Suprapubic skin (tissue), 4 donors: ENCODE data around the gene LRRC4C. TPM values are rescaled to one million over a fixed set of nuclear protein-coding genes. Genes with fewer than 3 reads are reported as not detected.

Experiments
- DNase-seq, 2 donors: peaks; one replicate each; pipeline ENCODE4 v3.0.0-alpha.2; 2019; ENCODE audit warnings: low spot score in 2 of 2
- H3K27ac ChIP-seq: fragments of 200-600 bp; sonication (generic); one replicate; pipeline ENCODE4 v1.5.1; 2019
- H3K27me3 ChIP-seq: fragments of 200-600 bp; sonication (generic); one replicate; pipeline ENCODE4 v1.5.1; 2019
- H3K36me3 ChIP-seq: fragments of 200-600 bp; sonication (generic); one replicate; pipeline ENCODE4 v1.5.1; 2019
- H3K4me1 ChIP-seq: fragments of 200-600 bp; sonication (generic); one replicate; pipeline ENCODE4 v1.5.1; 2019
- H3K4me3 ChIP-seq: fragments of 200-600 bp; sonication (generic); one replicate; pipeline ENCODE4 v1.5.1; 2019; ENCODE audit warnings: mild to moderate bottlenecking
- H3K9me3 ChIP-seq: fragments of 200-600 bp; sonication (generic); one replicate; pipeline ENCODE4 v1.5.1; 2019
- EP300 ChIP-seq: sonication (generic); formaldehyde crosslinking; IDR thresholded peaks from one replicate; pipeline ENCODE4 v1.6.1; 2017; ENCODE audit warnings: antibody characterized with exemption
- POLR2A ChIP-seq, 2 donors: fragments of 450-650 bp; IDR thresholded peaks; one replicate each; pipeline ENCODE4 v1.6.1; 2017; ENCODE audit warnings: antibody characterized with exemption in 2 of 2, mild to moderate bottlenecking in 2 of 2, moderate library complexity in 2 of 2
- POLR2AphosphoS5 ChIP-seq, 3 donors: sonication (generic); formaldehyde crosslinking; IDR thresholded peaks; one replicate each; pipeline ENCODE4 v1.6.1; 2017; ENCODE audit warnings: antibody characterized with exemption in 3 of 3
- WGBS: methylation state at CpG from one replicate; pipeline ENCODE4 v1.1.5; 2018; 5-methylcytosine and 5-hydroxymethylcytosine counted together
- total RNA-seq, 4 donors: library from RNA; depleted of rRNA; stranded (reverse); fragments of >200 nt; gene quantifications; one replicate each; pipeline ENCODE4 v1.1.0, GENCODE V29; 2016
- TF ChIP-seq, protein P1 (sequence below), 2 donors: fragments of 200-600 bp in 1 of 2; fragments of 450-650 bp in 1 of 2; sonication (generic) in 1 of 2; IDR thresholded peaks; one replicate each; pipeline ENCODE4 v1.5.1; 2016 to 2019; ENCODE audit warnings: antibody characterized with exemption in 2 of 2, mild to moderate bottlenecking in 1 of 2, moderate library complexity in 1 of 2

The LRRC4C gene
- total RNA-seq, 4 donors from 2014 or later, result 0.19 to 1.1 (median 0.60) TPM; not detected in 1

DNA sequence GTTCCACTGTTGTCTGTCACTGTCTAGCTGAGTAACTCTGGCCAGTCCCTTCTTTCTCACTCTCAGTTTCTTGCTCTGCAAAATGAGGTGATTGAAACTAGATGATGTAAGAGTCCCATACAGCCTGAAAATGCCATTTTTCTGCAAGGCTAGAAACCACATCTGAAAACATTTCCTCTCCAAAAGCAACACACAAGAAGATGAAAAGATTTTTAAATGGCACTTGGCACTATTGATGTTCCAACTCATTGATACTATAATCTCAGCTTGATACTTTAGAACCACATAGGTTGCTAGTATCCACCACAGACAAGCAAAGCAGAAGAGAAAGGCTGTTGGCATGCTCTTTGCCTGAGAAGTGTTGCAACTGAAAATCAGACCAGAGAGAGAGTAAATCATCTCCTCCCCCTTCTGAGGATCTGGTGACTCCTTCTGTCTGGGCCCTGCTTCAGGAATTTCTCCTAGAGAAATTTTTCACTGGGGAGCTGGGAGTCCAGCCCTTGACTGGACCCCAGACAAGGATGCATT is 1217.9 kb downstream of the LRRC4C start:
- no peak for TF ChIP-seq POLR2AphosphoS5 (IDR thresholded peaks at IDR 0.05)
- TF ChIP-seq, protein P1, sequence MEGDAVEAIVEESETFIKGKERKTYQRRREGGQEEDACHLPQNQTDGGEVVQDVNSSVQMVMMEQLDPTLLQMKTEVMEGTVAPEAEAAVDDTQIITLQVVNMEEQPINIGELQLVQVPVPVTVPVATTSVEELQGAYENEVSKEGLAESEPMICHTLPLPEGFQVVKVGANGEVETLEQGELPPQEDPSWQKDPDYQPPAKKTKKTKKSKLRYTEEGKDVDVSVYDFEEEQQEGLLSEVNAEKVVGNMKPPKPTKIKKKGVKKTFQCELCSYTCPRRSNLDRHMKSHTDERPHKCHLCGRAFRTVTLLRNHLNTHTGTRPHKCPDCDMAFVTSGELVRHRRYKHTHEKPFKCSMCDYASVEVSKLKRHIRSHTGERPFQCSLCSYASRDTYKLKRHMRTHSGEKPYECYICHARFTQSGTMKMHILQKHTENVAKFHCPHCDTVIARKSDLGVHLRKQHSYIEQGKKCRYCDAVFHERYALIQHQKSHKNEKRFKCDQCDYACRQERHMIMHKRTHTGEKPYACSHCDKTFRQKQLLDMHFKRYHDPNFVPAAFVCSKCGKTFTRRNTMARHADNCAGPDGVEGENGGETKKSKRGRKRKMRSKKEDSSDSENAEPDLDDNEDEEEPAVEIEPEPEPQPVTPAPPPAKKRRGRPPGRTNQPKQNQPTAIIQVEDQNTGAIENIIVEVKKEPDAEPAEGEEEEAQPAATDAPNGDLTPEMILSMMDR (IDR thresholded peaks at IDR 0.05), result no peak
- no peaks in the 10 kb centered on the region for H3K9me3 ChIP-seq
- no peaks in the 10 kb centered on the region for H3K4me1 ChIP-seq
- H3K27me3 ChIP-seq, result no peaks in the 10 kb centered on the region
- DNase-seq, result no peak
- H3K36me3 ChIP-seq, result no peaks in the 10 kb centered on the region
- H3K4me3 ChIP-seq, result no peak overlapping the region
- H3K27ac ChIP-seq, result no peak overlapping the region

GRCh38 chr11:40240284-40240683 is 1219.2 kb downstream of the LRRC4C start:
- no peak for TF ChIP-seq EP300
- no peak for TF ChIP-seq POLR2A (IDR thresholded peaks at IDR 0.05)
- TF ChIP-seq POLR2AphosphoS5 (IDR thresholded peaks at IDR 0.05), result no peak
- TF ChIP-seq, protein P1 (IDR thresholded peaks at IDR 0.05), result no peak
- 95% methylated on average over 2 of the region's 2 CpGs for WGBS
- no peaks in the 10 kb centered on the region for H3K27me3 ChIP-seq
- H3K4me3 ChIP-seq, result no peak overlapping the region
- H3K4me1 ChIP-seq, result no peaks in the 10 kb centered on the region
- no peak for DNase-seq
- H3K36me3 ChIP-seq, result no peaks in the 10 kb centered on the region
- no peak overlapping the region for H3K27ac ChIP-seq
- no peaks in the 10 kb centered on the region for H3K9me3 ChIP-seq

- no peak overlapping the region for H3K4me3 ChIP-seq
- H3K4me1 ChIP-seq, result no peaks in the 10 kb centered on the region
- H3K36me3 ChIP-seq, result no peaks in the 10 kb centered on the region
- H3K27me3 ChIP-seq, result no peaks in the 10 kb centered on the region
- TF ChIP-seq, protein P1 (IDR thresholded peaks at IDR 0.05), result no peak
- TF ChIP-seq POLR2AphosphoS5 (IDR thresholded peaks at IDR 0.05) (no peak), POLR2A (IDR thresholded peaks at IDR 0.05) (no peak), EP300 (no peak)
- H3K27ac ChIP-seq, result no peak overlapping the region
- WGBS, result 78% methylated on average over 3 of the region's 3 CpGs
- no peaks in the 10 kb centered on the region for H3K9me3 ChIP-seq
- no peak for DNase-seq
Measured at GRCh38 chr11:40236526-40236925, 1222.9 kb downstream of the LRRC4C start.

DNA sequence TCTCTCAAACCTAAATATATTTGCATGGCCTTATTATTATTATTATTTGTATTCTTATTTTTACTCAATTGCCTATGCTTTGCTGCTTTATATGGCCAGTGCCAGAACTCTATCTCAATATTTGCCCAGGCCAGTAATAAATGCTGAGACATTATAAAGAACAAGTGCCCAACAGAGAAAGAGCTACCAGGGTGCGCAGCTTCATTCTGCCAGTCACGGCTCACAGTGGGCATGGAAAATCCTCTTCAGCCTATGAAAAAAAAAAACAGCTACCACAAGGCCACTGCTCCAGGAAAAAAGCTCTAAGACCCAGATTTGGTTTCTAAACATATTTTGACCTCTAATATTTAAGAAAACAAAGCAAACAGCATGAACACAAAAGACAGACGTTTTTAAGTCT is 1223.6 kb downstream of the LRRC4C start:
- H3K9me3 ChIP-seq, result no peaks in the 10 kb centered on the region
- 59% methylated on average over 3 of the region's 3 CpGs for WGBS
- H3K27ac ChIP-seq, result no peak overlapping the region
- no peak overlapping the region for H3K4me3 ChIP-seq
- no peak for TF ChIP-seq POLR2A (IDR thresholded peaks at IDR 0.05)
- TF ChIP-seq EP300, result no peak
- TF ChIP-seq, protein P1 (IDR thresholded peaks at IDR 0.05), result no peak
- no peak for TF ChIP-seq POLR2AphosphoS5 (IDR thresholded peaks at IDR 0.05)
- H3K27me3 ChIP-seq, result no peaks in the 10 kb centered on the region
- DNase-seq, result no peak
- H3K4me1 ChIP-seq, result no peaks in the 10 kb centered on the region
- no peaks in the 10 kb centered on the region for H3K36me3 ChIP-seq

DNA sequence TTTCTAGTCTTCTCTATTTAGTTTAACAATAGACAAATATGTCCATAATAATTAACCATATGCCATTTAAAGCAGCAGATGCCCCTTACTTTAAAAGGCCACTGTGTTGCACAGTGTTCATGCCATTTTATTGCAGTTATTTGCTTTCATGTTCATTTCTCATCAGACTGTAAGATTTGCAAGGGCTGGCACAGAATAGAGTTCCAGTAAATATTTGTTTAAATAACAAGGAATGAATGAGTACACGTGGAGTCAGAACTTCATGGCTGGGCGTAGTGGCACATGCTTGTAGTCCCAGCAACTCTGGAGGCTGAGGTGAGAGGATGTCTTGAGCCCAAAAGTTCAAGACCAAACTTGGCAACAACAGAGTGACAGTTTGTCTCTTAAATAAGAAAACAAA is 1228.6 kb downstream of the LRRC4C start:
- H3K27me3 ChIP-seq, result no peaks in the 10 kb centered on the region
- no peak overlapping the region for H3K27ac ChIP-seq
- WGBS, result 92% methylated on average over 2 of the region's 2 CpGs
- TF ChIP-seq EP300 (no peak), POLR2A (IDR thresholded peaks at IDR 0.05) (no peak), POLR2AphosphoS5 (IDR thresholded peaks at IDR 0.05) (no peak)
- TF ChIP-seq, protein P1 (IDR thresholded peaks at IDR 0.05), result no peak
- H3K4me1 ChIP-seq, result no peaks in the 10 kb centered on the region
- no peaks in the 10 kb centered on the region for H3K36me3 ChIP-seq
- DNase-seq, result no peak
- no peak overlapping the region for H3K4me3 ChIP-seq
- H3K9me3 ChIP-seq, result no peaks in the 10 kb centered on the region
